GM23248 (cell line): ENCODE results near the gene MAP3K9. TPM values are rescaled to one million over a fixed set of nuclear protein-coding genes. Genes with fewer than 3 reads are reported as not detected.
A peak's percentile ranks its signal among the peaks of the same experiment; 100 is the strongest.

Experiments
- DNase-seq: peaks from one replicate; pipeline ENCODE4 v3.0.0-alpha.2; 2015
- H2AFZ ChIP-seq: fragments of 200-600 bp; sonication (generic); 2 replicates; pipeline ENCODE4 v1.6.1; 2016; ENCODE audit warnings: antibody characterized with exemption
- H3F3A ChIP-seq: fragments of 200-600 bp; sonication (generic); 2 replicates; pipeline ENCODE4 v1.6.1; 2016; ENCODE audit warnings: mild to moderate bottlenecking, antibody characterized with exemption, mixed run types; ENCODE audit not compliant: insufficient read depth
- H3K27ac ChIP-seq: fragments of 200-600 bp; sonication (generic); 2 replicates; pipeline ENCODE4 v1.5.1; 2016; ENCODE audit warnings: mild to moderate bottlenecking
- H3K27me3 ChIP-seq: fragments of 200-600 bp; sonication (generic); replicated peaks from 2 replicates; pipeline ENCODE4 v1.6.1; 2016; ENCODE audit warnings: mild to moderate bottlenecking; ENCODE audit not compliant: insufficient read depth
- H3K36me3 ChIP-seq: fragments of 200-600 bp; sonication (generic); 2 replicates; pipeline ENCODE4 v1.6.1; 2016; ENCODE audit warnings: low read depth, mild to moderate bottlenecking
- H3K4me1 ChIP-seq: fragments of 200-600 bp; sonication (generic); 2 replicates; pipeline ENCODE4 v1.6.1; 2016; ENCODE audit warnings: mild to moderate bottlenecking; ENCODE audit not compliant: insufficient read depth
- H3K4me2 ChIP-seq: fragments of 200-600 bp; sonication (generic); one replicate; pipeline ENCODE4 v1.6.1; 2016; ENCODE audit warnings: mild to moderate bottlenecking; ENCODE audit not compliant: unreplicated experiment
- H3K4me3 ChIP-seq: fragments of 200-600 bp; sonication (generic); 2 replicates; pipeline ENCODE4 v1.5.1; 2016; ENCODE audit warnings: mild to moderate bottlenecking
- H3K79me2 ChIP-seq: fragments of 200-600 bp; sonication (generic); 2 replicates; pipeline ENCODE4 v1.6.1; 2016; ENCODE audit warnings: mild to moderate bottlenecking; ENCODE audit not compliant: insufficient read depth
- H3K9ac ChIP-seq: fragments of 200-600 bp; sonication (generic); 2 replicates; pipeline ENCODE4 v1.6.1; 2016; ENCODE audit warnings: mild to moderate bottlenecking
- H3K9me2 ChIP-seq: fragments of 200-600 bp; sonication (generic); 2 replicates; pipeline ENCODE4 v1.6.1; 2016; ENCODE audit warnings: mixed run types, mild to moderate bottlenecking, moderate library complexity; ENCODE audit not compliant: insufficient read depth
- H3K9me3 ChIP-seq: fragments of 200-600 bp; sonication (generic); one replicate; pipeline ENCODE4 v1.6.1; 2017; ENCODE audit warnings: low read depth
- H4K20me1 ChIP-seq: fragments of 200-600 bp; sonication (generic); 2 replicates; pipeline ENCODE4 v1.6.0; 2016; ENCODE audit not compliant: insufficient read depth
- EZH2 ChIP-seq: fragments of 200-600 bp; sonication (generic); IDR thresholded peaks from 2 replicates; pipeline ENCODE4 v1.6.1; 2018; ENCODE audit warnings: antibody characterized with exemption, mild to moderate bottlenecking; ENCODE audit not compliant: insufficient read depth, poor library complexity, severe bottlenecking
- EZH2phosphoT487 ChIP-seq: fragments of 200-600 bp; sonication (generic); IDR thresholded peaks from 2 replicates; pipeline ENCODE4 v1.6.1; 2018; ENCODE audit warnings: antibody characterized with exemption, moderate library complexity, mild to moderate bottlenecking, low read depth; ENCODE audit not compliant: insufficient read depth
- WGBS, 2 experiments: methylation state at CpG; one replicate each; pipeline ENCODE4 v1.1.6; 2015 to 2017; ENCODE audit warnings: low lambda C conversion rate in 2 of 2, low coverage in 1 of 2; ENCODE audit errors: missing lambda C conversion rate in 2 of 2; 5-methylcytosine and 5-hydroxymethylcytosine counted together
- in situ Hi-C: fragments of 300-500 bp; cut with MboI; formaldehyde crosslinking; loops from 2 replicates; pipeline ENCODE4 v1.15.0; 2020
- polyA plus RNA-seq: library from polyadenylated mRNA; unstranded; fragments of >200 nt; fragmentation: Nextera tagmentation; extraction: Ambion mirVana; gene quantifications from 2 replicates; pipeline ENCODE4 v1.2.1, GENCODE V29; 2016
- total RNA-seq: library from RNA; depleted of rRNA; stranded (reverse); fragments of >200 nt; shearing (Covaris generic); gene quantifications from 2 replicates; pipeline ENCODE4 v1.2.3, GENCODE V29; 2014; rRNA removed

MAP3K9 gene
- not detected in 2 replicates for total RNA-seq
- 0.05 TPM in 1 of 2 replicates, not detected in the other for polyA plus RNA-seq

DNA sequence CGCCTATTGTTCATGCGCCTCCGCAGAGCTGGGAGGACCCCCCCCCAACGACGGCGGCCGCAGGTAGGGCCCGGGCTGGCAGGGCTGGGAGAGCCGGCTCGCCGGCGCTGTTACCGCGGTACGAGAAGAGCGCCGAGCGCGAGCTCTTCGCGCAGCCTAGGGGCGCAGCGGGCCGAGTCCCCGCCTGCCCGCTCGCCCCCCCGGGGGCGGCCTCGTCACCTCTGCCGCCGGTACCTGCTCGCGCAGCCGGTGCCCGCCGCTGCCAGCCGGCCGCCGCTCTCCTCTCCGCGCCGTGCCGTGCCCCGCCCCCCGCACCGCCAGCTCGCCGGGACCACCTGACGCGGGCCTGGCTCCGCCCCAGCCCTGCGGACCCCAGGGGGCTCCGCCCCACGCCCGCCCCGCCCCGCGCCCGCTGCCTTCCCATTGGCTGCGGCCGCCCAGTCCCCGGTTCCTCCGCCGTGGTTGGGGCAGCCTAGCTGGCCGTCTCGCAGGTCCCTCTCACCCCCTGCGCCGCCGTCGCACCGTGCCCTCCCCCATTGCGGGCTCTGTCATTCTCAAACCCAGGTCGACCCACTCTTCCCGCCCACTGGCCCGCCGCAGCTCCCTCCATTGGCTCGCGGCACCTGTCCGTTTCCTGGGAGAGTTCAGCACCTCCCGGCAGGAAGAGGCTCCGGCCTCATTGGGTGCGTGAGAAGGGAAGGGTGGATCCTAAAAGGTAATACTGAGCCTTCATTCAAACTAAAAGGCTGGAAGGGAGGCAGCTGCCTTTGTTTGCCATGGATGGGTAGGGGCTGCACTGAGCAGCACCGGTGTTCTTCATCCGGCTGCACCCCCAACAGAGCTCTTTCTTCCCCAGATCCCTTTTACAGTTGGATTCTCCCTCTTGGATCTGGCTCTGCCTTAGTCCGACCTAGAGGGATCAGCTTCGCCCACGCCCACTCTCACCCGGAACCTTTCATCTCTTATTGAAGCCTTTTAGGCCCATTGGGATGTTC, at the start of gene MAP3K9:
Gene MAP3K9 (minus strand): TSS at position 289 of the 995 bp plus-strand sequence. CDS start 342 bp downstream, outside the sequence.
- Histone ChIP-seq H3K9ac (no peak within 1 kb of the TSS), H2AFZ (peak within 1 kb of the TSS; percentile 65)
- in situ Hi-C loops, result loop anchor here (10.0 kb wide), 2 partner anchors 165 to 185 kb away; no protein-coding TSS in a partner anchor

DNA sequence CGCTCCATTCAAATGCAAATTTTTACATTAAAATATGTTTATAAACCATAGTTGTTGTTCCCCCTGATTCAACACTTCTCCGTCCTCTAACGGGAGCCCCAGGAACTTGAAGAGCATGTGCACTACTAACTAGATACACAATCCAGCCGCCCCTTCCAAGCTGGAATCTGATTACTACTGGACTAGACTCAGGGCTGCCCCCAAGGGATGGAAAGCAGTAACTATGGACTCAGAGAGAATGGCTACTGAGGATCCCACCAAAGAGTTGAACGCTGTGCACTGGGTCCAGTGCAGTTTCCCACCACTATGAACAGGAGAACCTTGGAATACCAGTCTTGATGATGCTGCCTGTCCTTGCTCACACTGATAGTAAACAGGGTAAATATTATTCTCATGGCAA, 49.3 kb upstream of the MAP3K9 start:
- DNase-seq, result no peak
- WGBS, 2 experiments, result 89 to 94% methylated on average over 5 of the region's 5 CpGs

More for the DNA sequence above, at the start of gene MAP3K9:
- TF ChIP-seq EZH2 (no peak), EZH2phosphoT487 (no peak)
- DNase-seq, result peak; percentile 39
- peak within 1 kb of the TSS; percentile 42 for H3K4me2 ChIP-seq
- no peaks in the 10 kb centered on the region for H3K9me3 ChIP-seq
- no peaks in the 10 kb centered on the region for H3K9me2 ChIP-seq
- no peaks in the 10 kb centered on the region for H4K20me1 ChIP-seq
- H3K27ac ChIP-seq, result no peak within 1 kb of the TSS
- H3F3A ChIP-seq, result no peaks in the 10 kb centered on the region
- no peaks in the 10 kb centered on the region for H3K36me3 ChIP-seq
- no peaks in the 10 kb centered on the region for H3K4me1 ChIP-seq
- no peaks in the 10 kb centered on the region for H3K79me2 ChIP-seq
- H3K27me3 ChIP-seq, result peaks cover 79% of the 10 kb centered on the region
- peak within 1 kb of the TSS; percentile 59 for H3K4me3 ChIP-seq
- WGBS, 2 experiments, result 2 to 3% methylated on average over 35 to 45 of the region's 89 CpGs

DNA sequence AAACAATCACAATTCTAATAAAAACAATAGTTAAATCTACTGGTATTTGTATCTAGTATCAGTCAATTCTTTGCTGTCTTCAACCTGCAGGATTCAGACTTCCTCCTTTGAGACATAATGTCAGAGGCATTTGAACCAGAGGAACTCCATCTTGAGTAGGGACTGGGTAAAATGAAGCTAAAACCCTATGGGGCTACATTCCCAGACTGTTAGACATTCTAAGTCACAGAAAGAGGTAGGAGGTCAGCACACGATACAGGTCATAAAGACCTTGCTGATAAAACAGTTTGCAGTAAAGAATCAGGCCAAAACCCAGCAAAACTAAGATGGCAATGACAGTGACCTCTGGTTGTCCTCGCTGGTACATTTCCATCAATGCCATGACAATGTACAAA, 48.2 kb upstream of the MAP3K9 start:
- H3K36me3 ChIP-seq, result no peaks in the 10 kb centered on the region
- no peaks in the 10 kb centered on the region for H4K20me1 ChIP-seq
- H3K4me3 ChIP-seq, result no peak overlapping the region
- H3K9ac ChIP-seq, result no peak overlapping the region
- peak overlapping the region; percentile 34 for H3K27ac ChIP-seq
- H3K9me3 ChIP-seq, result no peaks in the 10 kb centered on the region
- peak; percentile 18 for DNase-seq
- H2AFZ ChIP-seq, result no peak overlapping the region
- no peaks in the 10 kb centered on the region for H3K9me2 ChIP-seq
- 52 to 58% methylated on average over 2 of the region's 2 CpGs for whole genome bisulfite sequencing, 2 experiments
- H3F3A ChIP-seq, result peaks cover 25% of the 10 kb centered on the region
- no peaks in the 10 kb centered on the region for H3K79me2 ChIP-seq
- no peaks in the 10 kb centered on the region for H3K27me3 ChIP-seq
- peak overlapping the region; percentile 38 for H3K4me2 ChIP-seq
- peaks cover 23% of the 10 kb centered on the region for H3K4me1 ChIP-seq
- in situ Hi-C loops, result no loop called here
- TF ChIP-seq EZH2phosphoT487, result no peak
- no peak for TF ChIP-seq EZH2

More for the DNA sequence above, 49.3 kb upstream of the MAP3K9 start:
- Histone ChIP-seq H3K4me1 (peaks cover 23% of the 10 kb centered on the region), H2AFZ (no peak overlapping the region), H3K36me3 (no peaks in the 10 kb centered on the region), H3K4me2 (no peak overlapping the region), H3K27ac (no peak overlapping the region), H4K20me1 (no peaks in the 10 kb centered on the region), H3F3A (peaks cover 25% of the 10 kb centered on the region), H3K79me2 (no peaks in the 10 kb centered on the region), H3K9ac (no peak overlapping the region), H3K4me3 (no peak overlapping the region), H3K9me3 (no peaks in the 10 kb centered on the region), H3K27me3 (no peaks in the 10 kb centered on the region), H3K9me2 (no peaks in the 10 kb centered on the region)
- in situ Hi-C loops, result no loop called here
- TF ChIP-seq EZH2, result no peak
- no peak for TF ChIP-seq EZH2phosphoT487

DNA sequence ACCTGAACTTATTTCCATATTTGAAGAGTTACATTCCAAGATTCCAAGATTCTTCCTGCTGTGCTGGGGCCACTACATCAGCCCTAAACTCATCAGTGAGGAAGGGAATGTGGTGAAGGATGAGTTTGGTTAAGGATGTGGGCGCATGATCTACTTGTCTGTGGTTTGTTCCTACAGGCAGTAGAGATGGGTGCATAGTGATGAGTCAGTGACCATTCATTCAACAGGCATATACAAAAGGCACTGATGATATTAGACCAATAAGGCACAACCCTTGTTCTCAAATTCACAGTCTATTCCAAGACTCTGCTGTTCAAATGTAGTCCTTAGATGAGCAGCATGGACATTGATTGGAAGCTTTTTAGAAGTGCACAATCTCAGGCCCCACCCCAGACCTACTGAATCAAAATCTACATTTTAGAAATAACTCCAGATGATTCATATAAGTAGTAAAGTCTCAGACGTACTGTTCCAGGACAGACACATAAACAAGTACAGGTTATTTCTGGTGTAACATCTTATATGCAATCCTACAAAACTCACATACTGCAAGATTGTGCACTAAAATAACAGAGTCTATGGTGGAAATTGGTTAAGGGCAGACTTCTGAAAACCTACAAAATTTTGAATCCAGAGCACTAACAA, 47.7 kb upstream of the MAP3K9 start:
- Histone ChIP-seq H3K4me2 (peak overlapping the region; percentile 38), H3K9me3 (no peaks in the 10 kb centered on the region), H3F3A (peaks cover 25% of the 10 kb centered on the region), H3K79me2 (no peaks in the 10 kb centered on the region), H2AFZ (no peak overlapping the region), H4K20me1 (no peaks in the 10 kb centered on the region), H3K36me3 (no peaks in the 10 kb centered on the region), H3K9me2 (no peaks in the 10 kb centered on the region), H3K27ac (peak overlapping the region; percentile 34), H3K4me1 (peaks cover 23% of the 10 kb centered on the region), H3K4me3 (peak overlapping the region; percentile 10), H3K27me3 (no peaks in the 10 kb centered on the region), H3K9ac (no peak overlapping the region)
- in situ Hi-C loops, result no loop called here
- WGBS, 2 experiments, result 0 to 1% methylated on average over 2 of the region's 2 CpGs
- peak; percentile 90 for DNase-seq
- no peak for TF ChIP-seq EZH2
- peak; percentile 71 for TF ChIP-seq EZH2phosphoT487
